HG03571 (cell line): ENCODE results near the gene YBX2.

Experiments
- ATAC-seq: cut with Tn5 transposase; IDR thresholded peaks from one replicate; pipeline ENCODE4 v1.9.1; 2021; ENCODE audit not compliant: unreplicated experiment

Gene YBX2

GRCh38 chr17:7323731-7324437, 29.4 kb upstream of the YBX2 start:
- no peak for ATAC-seq

- no peak for ATAC-seq
These were observed 28.2 kb upstream of the YBX2 start for GRCh38 chr17:7322520-7323194.

- no peak for ATAC-seq
These were observed 27.0 kb upstream of the YBX2 start for GRCh38 chr17:7321466-7321865.

GRCh38 chr17:7318121-7318860, 23.9 kb upstream of the YBX2 start:
- ATAC-seq, result no peak

GRCh38 chr17:7317161-7317803, 22.8 kb upstream of the YBX2 start:
- no peak for ATAC-seq

- ATAC-seq, result no peak
These were observed 21.3 kb upstream of the YBX2 start for GRCh38 chr17:7315570-7316235.

- peak; percentile 49 for ATAC-seq
These were observed 20.5 kb upstream of the YBX2 start, which contains the start of gene GPS2 for GRCh38 chr17:7314719-7315569. TSS of gene GPS2 (minus strand) at chr17:7315360. CDS start at chr17:7315052, 308 bp downstream.

- ATAC-seq, result no peak
These were observed 19.7 kb upstream of the YBX2 start for GRCh38 chr17:7313890-7314718.

GRCh38 chr17:7313088-7313889, 18.9 kb upstream of the YBX2 start:
- ATAC-seq, result no peak

- ATAC-seq, result no peak
These were observed 18.1 kb upstream of the YBX2 start for GRCh38 chr17:7312432-7313087.

- no peak for ATAC-seq
These were observed 16.8 kb upstream of the YBX2 start for GRCh38 chr17:7311110-7311705.

- ATAC-seq, result no peak
These were observed 15.2 kb upstream of the YBX2 start for GRCh38 chr17:7309628-7310027.

GRCh38 chr17:7308625-7309433, 14.4 kb upstream of the YBX2 start:
- no peak for ATAC-seq

- ATAC-seq, result no peak
These were observed 13.5 kb upstream of the YBX2 start for GRCh38 chr17:7307686-7308624.

GRCh38 chr17:7306911-7307685, 12.7 kb upstream of the YBX2 start, which contains the start of gene EIF5A:
TSS of gene EIF5A (plus strand) at chr17:7307628. CDS start at chr17:7309636, 2,008 bp downstream.
- peak; percentile 68 for ATAC-seq
